GM12864 (cell line): ENCODE results near the gene TSKU.
"Not testable (repeated sequence)": the region's sequence is repeated elsewhere in the genome, so short reads cannot be mapped to it uniquely, and the experiment has no call there.

Source experiments
- DNase-seq: peaks from one replicate; pipeline ENCODE4 v3.0.0-alpha.2; 2011; ENCODE audit warnings: low read depth
- H3K4me3 ChIP-seq: 2 replicates; pipeline ENCODE4 v1.5.1; 2011; ENCODE audit warnings: mild to moderate bottlenecking, low read depth, low read length, control low read depth
- CTCF ChIP-seq: IDR thresholded peaks from 2 replicates; pipeline ENCODE4 v1.5.1; 2011; ENCODE audit warnings: low read depth, mild to moderate bottlenecking, moderate library complexity, low read length, control low read depth, inconsistent platforms; ENCODE audit errors: missing control alignments

The TSKU gene

GRCh38 chr11:76783294-76783895 lies at the start of gene TSKU:
Gene TSKU (plus strand): TSS chr11:76783356. CDS start chr11:76795617, 12,261 bp downstream.
- no peak for TF ChIP-seq CTCF
- DNase-seq: no peak
- H3K4me3 ChIP-seq: peak within 1 kb of the TSS; percentile 34

GRCh38 chr11:76733906-76734305 lies 49.2 kb upstream of the TSKU start:
- TF ChIP-seq CTCF: peak; percentile 60
- DNase-seq: peak; percentile 33
- not testable (repeated sequence) for H3K4me3 ChIP-seq

GRCh38 chr11:76734456-76735420 lies 48.4 kb upstream of the TSKU start:
- no peak for DNase-seq
- H3K4me3 ChIP-seq: no peak overlapping the region
- no peak for TF ChIP-seq CTCF

- no peak for TF ChIP-seq CTCF
- no peak for DNase-seq
- H3K4me3 ChIP-seq: no peak overlapping the region
Observed at GRCh38 chr11:76735841-76736240, 47.3 kb upstream of the TSKU start.

GRCh38 chr11:76736266-76736665 lies 46.9 kb upstream of the TSKU start:
- no peak overlapping the region for H3K4me3 ChIP-seq
- TF ChIP-seq CTCF: no peak
- no peak for DNase-seq

- DNase-seq: no peak
- TF ChIP-seq CTCF: no peak
- no peak overlapping the region for H3K4me3 ChIP-seq
Observed at GRCh38 chr11:76736773-76737495, 46.2 kb upstream of the TSKU start.
